ENCODE measurements around the gene PFKFB4. TPM values are rescaled to one million over a fixed set of nuclear protein-coding genes. Genes with fewer than 3 reads are reported as not detected.

PFKFB4 gene
- total and polyA plus RNA-seq, 2 of the 8 experiments (the other 6 are each of a cell fraction or from before 2014, with no cell fraction given), result 10.7 to 20.1 TPM

- POLR2A ChIA-PET (ENCODE audit: partially characterized antibody), result interaction anchor here (1.0 to 2.0 kb wide), 2 partner anchors 31 to 98 kb away, joined by 3 to 8 read pairs; partner anchors contain the start of gene CELSR3
- Histone ChIP-seq H3K14ac (ENCODE audit: insufficient read length) (no peak overlapping the region), H3K4me2 (ENCODE audit: insufficient read depth in 1 of 2, low read depth in 2 of 2, low read length in 2 of 2) (no peak overlapping the region), H3K9me3 (ENCODE audit: insufficient read depth in 2 of 2, low read depth in 1 of 2, low read length in 1 of 2) (no peaks in the 10 kb centered on the region), H2AK5ac (ENCODE audit: low read depth, low read length) (no peak overlapping the region), H2AFZ (ENCODE audit: low read length) (no peak overlapping the region), H3K56ac (replicated peaks; ENCODE audit: insufficient read length, low read depth, low read length) (no peak overlapping the region), H2BK15ac (ENCODE audit: low read length) (no peak overlapping the region), H3K9ac (replicated peaks in 1 of 4; ENCODE audit: extremely low read depth in 1 of 4, low read depth in 3 of 4, low read length in 3 of 4) (no peak overlapping the region), H3K23me2 (ENCODE audit: low read depth, low read length) (no peaks in the 10 kb centered on the region), H3K4me1 (replicated peaks in 1 of 4; ENCODE audit: control insufficient read depth in 3 of 4, insufficient read depth in 4 of 4, low read length in 3 of 4) (peaks cover 0 to 15% (median 10%) of the 10 kb centered on the region in 4 experiments; a peak in 6 of 7 replicates), H2BK20ac (ENCODE audit: low read length) (no peak overlapping the region), H4K5ac (ENCODE audit: insufficient read length, low read depth, low read length) (no peak overlapping the region), H3K79me1 (ENCODE audit: low read depth, low read length) (no peaks in the 10 kb centered on the region), H3K23ac (ENCODE audit: insufficient read length) (no peak overlapping the region), H2BK120ac (replicated peaks; ENCODE audit: low read depth, low read length) (no peak overlapping the region), H4K91ac (replicated peaks; ENCODE audit: insufficient read length, low read length) (no peak overlapping the region), H3K27me3 (replicated peaks in 1 of 4; ENCODE audit: control insufficient read depth in 3 of 4, extremely low read depth in 1 of 4, insufficient read depth in 3 of 4, low read length in 3 of 4) (no peaks in the 10 kb centered on the region), H4K8ac (ENCODE audit: extremely low read depth, insufficient read depth, low read length) (no peak overlapping the region), H2BK5ac (ENCODE audit: low read depth, low read length) (no peak overlapping the region), H3K4me3 (ENCODE audit: extremely low read depth in 1 of 4, insufficient read depth in 2 of 4, low read depth in 3 of 4, low read length in 4 of 4) (no peak overlapping the region), H3K79me2 (ENCODE audit: control insufficient read depth in 1 of 2, insufficient read depth in 2 of 2, low read length in 2 of 2) (no peaks in the 10 kb centered on the region), H3K36me3 (ENCODE audit: control insufficient read depth in 2 of 4, insufficient read depth in 4 of 4, low read length in 3 of 4) (no peaks in the 10 kb centered on the region), H2BK12ac (ENCODE audit: low read depth, low read length) (no peak overlapping the region), H3K27ac (ENCODE audit: low read depth, low read length) (no peak overlapping the region), H4K20me1 (replicated peaks in 1 of 2; ENCODE audit: control insufficient read depth in 1 of 2, insufficient read depth in 2 of 2, low read length in 2 of 2) (no peaks in the 10 kb centered on the region), H3K4ac (replicated peaks; ENCODE audit: insufficient read length, low read depth, low read length) (no peak overlapping the region), H3K18ac (ENCODE audit: extremely low read depth, low read length) (no peak overlapping the region)
- FAIRE-seq (no peak), DNase-seq (ENCODE audit: low read depth in 1 of 2, low spot score in 2 of 2) (no peak)
- CTCF ChIA-PET (ENCODE audit: partially characterized antibody), result interaction anchor here (1.2 to 6.1 kb wide), 2 partner anchors 17 to 174 kb away, joined by 3 to 32 read pairs; no protein-coding TSS in a partner anchor
- TF ChIP-seq CREB1 (IDR thresholded peaks at IDR 0.05) (no peak), KDM5A (IDR thresholded peaks at IDR 0.05; ENCODE audit: low read length) (no peak), EP300 (IDR thresholded peaks at IDR 0.05; ENCODE audit: borderline replicate concordance in 1 of 2, low read depth in 2 of 2, low read length in 2 of 2) (no peak), GTF2F1 (IDR thresholded peaks at IDR 0.05; ENCODE audit: borderline replicate concordance, low read depth, low read length) (no peak), BCL11A (IDR thresholded peaks at IDR 0.05; ENCODE audit: low read depth in 2 of 2, low read length in 2 of 2) (no peak)
- 94% methylated on average over 5 of the region's 7 CpGs; no CpG with 5 or more reads in 1 of the 2 experiments for WGBS, 2 experiments (ENCODE audit: extremely low coverage in 1 of 2, insufficient coverage in 1 of 2, insufficient read length in 1 of 2, insufficient replicate concordance in 2 of 2, low coverage in 1 of 2, low lambda C conversion rate in 2 of 2, missing lambda C conversion rate in 1 of 2)
Measured at GRCh38 chr3:48565591-48566400, 9.2 kb upstream of the PFKFB4 start.

Data from H1 (cell line).